Epithelial cell of alveolus of lung (primary cell): Measurements from ENCODE around the gene OR51L1. TPM values are rescaled to one million over a fixed set of nuclear protein-coding genes. Genes with fewer than 3 reads are reported as not detected.

Experiments
- total RNA-seq: library from RNA; depleted of rRNA; stranded (reverse); fragments of >200 nt; gene quantifications from 2 replicates; pipeline ENCODE4 v1.2.1, GENCODE V29; 2015

Gene OR51L1
- not detected in 2 replicates for total RNA-seq

GRCh38 chr11:4994551-4994950 lies at the start of gene OR51L1:
TSS of gene OR51L1 (plus strand) at chr11:4994851. CDS start at chr11:4998983, 4,132 bp downstream.

GRCh38 chr11:4947505-4947904 lies 47.1 kb upstream of the OR51L1 start, which contains the start of gene OR51A4:
TSS of gene OR51A4 (minus strand) at chr11:4947605. CDS start at chr11:4947100, 505 bp downstream.

GRCh38 chr11:4955613-4956012 lies 39.0 kb upstream of the OR51L1 start, which contains the start of gene OR51A2:
TSS of gene OR51A2 (minus strand) at chr11:4955713. CDS start at chr11:4955713, 0 bp downstream.

GRCh38 chr11:5046226-5046625 lies 51.6 kb downstream of the OR51L1 start, which contains the start of gene OR52J3:
TSS of gene OR52J3 (plus strand) at chr11:5046526. CDS start at chr11:5046526, 0 bp downstream.

Other genes with a start within 250 kb of the OR51L1 start
- not detected in 2 replicates for gene OR51F1, start 224.9 kb upstream of the OR51L1 start, total RNA-seq
- gene OR52R1, start 190.5 kb upstream of the OR51L1 start, total RNA-seq, result not detected in 2 replicates
- gene OR51F2, start 173.5 kb upstream of the OR51L1 start, total RNA-seq, result not detected in 2 replicates
- gene OR51S1, start 145.6 kb upstream of the OR51L1 start, total RNA-seq, result not detected in 2 replicates
- gene OR51T1, start 113.0 kb upstream of the OR51L1 start, total RNA-seq, result not detected in 2 replicates
- not detected in 2 replicates for gene OR51A7, start 91.1 kb upstream of the OR51L1 start, total RNA-seq
- not detected in 2 replicates for gene OR51G2, start 75.5 kb upstream of the OR51L1 start, total RNA-seq
- not detected in 2 replicates for gene OR51G1, start 70.5 kb upstream of the OR51L1 start, total RNA-seq
- not detected in 2 replicates for gene OR51A4, start 47.2 kb upstream of the OR51L1 start, total RNA-seq
- not detected in 2 replicates for gene OR51A2, start 39.1 kb upstream of the OR51L1 start, total RNA-seq
- not detected in 2 replicates for gene OR52J3, start 51.7 kb downstream of the OR51L1 start, total RNA-seq
- not detected in 2 replicates for gene OR52E2, start 64.8 kb downstream of the OR51L1 start, total RNA-seq
- not detected in 2 replicates for gene OR52E1, start 74.7 kb downstream of the OR51L1 start, total RNA-seq
- not detected in 2 replicates for gene OR52A5, start 143.5 kb downstream of the OR51L1 start, total RNA-seq
- not detected in 2 replicates for gene OR52A1, start 159.9 kb downstream of the OR51L1 start, total RNA-seq
- not detected in 2 replicates for gene OR51V1, start 205.8 kb downstream of the OR51L1 start, total RNA-seq
- gene HBB, start 232.2 kb downstream of the OR51L1 start, total RNA-seq, result not detected in 2 replicates
- not detected in 2 replicates for gene HBD, start 239.6 kb downstream of the OR51L1 start, total RNA-seq